NOMO-1 treated with DMSO at 0.1 percent for 48 hours (cell line): ENCODE data around the gene KCNA4.
"Not testable (repeated sequence)": the region's sequence is repeated elsewhere in the genome, so short reads cannot be mapped to it uniquely, and the experiment has no call there.

ENCODE experiments used
- DNase-seq: peaks from one replicate; lab custom pipeline; 2025; ENCODE audit not compliant: unreplicated experiment; lab: John Stamatoyannopoulos, UW

The KCNA4 gene

DNA sequence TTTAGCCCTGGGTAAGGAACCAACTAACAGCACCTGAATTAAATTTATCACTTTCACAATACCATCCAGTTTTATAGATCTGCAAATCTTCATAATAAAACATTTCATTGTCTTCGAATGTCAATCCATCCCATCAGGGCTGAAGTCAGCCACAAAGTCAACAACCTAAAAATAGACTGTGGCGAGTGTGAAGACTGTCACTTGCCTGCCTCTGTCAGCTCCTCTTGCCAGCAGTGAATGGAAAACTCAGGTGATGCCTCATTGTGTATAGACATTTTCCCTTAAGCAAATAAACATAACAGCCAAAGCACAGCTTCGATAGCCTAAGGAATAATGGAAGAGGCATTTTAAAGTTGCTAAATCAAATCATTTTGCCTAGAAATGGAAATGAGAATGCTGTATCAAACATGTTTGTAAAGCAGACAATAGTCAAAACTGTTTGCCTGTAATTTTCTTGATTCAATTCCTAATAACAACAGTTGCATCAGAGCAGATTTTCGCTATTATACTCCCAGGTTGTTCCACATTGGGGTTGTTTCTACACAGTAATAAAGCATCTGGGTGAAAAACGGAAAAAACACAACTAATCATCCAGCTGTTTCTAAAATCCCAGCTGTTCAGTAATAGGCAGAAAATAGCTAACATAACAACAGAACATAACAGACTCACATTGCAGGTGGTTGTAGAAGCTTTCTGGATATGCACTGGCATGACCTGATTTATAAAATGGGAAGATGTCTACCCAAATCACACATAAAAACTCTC, 15.7 kb downstream of the KCNA4 start:
- no peak for DNase-seq

DNA sequence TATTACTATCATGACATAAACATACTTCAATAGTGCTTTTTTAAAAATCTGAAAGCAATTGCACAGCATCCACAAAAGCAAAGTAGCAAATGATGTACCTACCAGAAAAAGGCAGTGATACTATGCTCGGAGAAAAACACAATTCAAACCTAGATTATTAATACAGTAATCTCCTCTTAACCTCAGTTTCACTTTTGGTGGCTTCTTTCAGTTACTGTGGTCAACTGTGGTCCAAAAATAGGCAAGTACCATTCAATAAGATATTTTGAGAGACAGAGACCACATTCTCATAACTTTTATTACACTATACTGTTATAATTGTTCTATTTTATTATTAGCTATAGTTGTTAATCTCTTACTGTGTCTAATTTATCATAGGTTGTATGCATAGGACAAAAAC, 20.8 kb downstream of the KCNA4 start:
- no peak for DNase-seq

DNA sequence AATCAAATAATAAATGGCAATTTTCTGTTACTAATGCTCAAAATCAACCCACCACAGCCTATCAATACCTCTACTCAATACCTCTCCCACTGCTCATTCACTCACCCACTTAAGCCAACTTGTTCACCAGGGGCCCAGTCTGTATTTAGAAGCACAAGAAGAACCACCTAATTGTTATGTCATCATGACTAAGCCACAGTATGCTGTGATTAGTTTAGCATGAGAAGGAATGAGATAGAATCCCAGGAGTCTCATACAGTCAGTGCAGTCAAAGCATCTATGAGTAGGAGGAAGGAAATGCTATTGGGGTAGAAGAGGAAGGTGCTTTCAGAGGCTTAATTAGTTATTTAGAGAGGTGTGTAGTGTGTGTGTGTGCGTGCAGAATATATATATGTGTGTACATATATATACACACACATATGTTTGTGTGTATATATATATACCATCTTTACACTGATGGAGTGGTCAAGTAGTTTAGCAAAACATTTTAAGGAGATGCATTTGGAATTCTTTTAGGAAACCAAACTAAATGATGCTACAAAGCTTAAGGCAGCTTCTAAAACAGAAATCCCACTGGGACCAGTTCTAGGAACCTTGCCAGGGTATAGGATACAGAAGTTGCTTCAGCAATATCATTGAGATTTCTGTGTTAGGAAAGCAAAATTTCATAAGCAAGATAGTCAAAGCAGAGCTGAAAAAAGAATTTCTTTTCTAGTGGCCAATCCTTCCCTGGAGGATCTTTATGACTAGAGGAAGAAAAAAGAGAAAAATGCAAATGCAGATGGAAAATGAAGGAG, 27.5 kb downstream of the KCNA4 start:
- no peak for DNase-seq

DNA sequence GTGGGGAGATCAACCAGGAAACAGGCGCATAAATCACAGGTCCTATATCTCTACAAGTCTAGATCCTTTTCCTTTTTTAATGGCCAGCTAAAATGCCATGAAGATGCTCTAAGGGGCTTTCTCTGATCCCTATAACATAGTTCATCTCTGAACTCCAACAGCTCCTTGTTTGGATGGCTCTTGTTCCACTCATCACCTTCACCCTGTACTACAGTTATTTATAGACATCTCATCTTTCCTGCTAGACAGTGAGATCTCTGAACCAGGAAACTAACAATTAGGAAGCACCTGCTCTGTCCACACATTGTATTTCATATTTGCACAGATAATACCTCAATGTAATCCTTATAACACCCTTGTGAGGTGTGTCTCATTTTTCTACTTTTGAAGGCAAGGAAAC, 31.6 kb downstream of the KCNA4 start:
- no peak for DNase-seq

DNA sequence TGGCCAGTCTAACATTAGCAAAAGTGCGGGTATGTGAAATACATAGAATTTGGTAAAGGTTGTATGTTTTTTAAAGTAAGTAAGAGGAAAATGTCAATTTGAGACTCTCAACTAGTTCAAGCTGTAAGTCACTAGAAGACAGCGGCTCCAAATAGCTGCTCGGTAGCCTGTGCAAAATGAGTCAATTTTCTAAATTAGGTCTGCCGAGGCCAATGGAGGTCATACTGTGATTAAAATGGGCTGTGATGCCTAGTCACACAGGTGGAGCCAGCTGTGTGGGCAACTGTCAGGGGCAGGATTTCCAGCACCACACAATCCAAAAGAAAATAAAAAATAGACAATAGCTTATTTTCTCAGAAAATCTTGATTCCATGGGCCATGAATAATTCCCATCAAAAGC, 32.3 kb downstream of the KCNA4 start:
- DNase-seq, result no peak

DNA sequence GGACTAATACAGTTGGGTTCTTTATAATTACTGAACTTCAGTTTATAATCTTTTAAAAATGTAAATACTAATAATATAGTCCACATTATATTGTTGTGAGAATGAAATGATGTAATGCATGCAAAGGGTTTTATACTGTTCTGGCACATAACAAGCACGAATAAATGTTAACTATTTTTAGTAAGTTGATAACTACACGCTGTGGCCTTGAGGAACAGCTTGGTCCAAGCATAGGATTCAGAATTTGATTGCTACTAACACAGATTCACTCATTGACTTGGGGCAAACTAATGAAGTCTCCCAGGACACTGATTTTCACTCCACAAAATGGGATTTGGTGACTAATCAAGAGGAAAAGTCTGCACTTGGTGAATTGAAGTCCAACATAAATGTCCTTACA, 38.3 kb downstream of the KCNA4 start:
- DNase-seq, result no peak

DNA sequence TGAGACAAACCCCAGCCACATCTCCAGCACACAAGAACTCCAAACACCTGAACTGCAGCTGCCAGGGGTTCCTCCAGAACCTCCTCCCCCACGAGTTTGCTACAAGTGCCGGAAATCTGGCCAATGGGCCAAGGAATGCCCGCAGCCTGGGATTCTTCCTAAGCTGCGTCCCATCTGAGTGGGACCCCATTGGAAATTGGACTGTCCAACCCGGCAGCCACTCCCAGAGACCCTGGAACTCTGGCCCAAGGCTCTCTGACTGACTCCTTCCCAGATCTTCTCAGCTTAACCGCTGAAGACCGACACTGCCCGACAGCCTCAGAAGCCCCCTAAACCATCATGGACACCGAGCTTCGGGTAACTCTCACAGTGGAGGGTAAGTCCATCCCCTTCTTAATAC, 41.2 kb downstream of the KCNA4 start:
- not testable (repeated sequence) for DNase-seq

DNA sequence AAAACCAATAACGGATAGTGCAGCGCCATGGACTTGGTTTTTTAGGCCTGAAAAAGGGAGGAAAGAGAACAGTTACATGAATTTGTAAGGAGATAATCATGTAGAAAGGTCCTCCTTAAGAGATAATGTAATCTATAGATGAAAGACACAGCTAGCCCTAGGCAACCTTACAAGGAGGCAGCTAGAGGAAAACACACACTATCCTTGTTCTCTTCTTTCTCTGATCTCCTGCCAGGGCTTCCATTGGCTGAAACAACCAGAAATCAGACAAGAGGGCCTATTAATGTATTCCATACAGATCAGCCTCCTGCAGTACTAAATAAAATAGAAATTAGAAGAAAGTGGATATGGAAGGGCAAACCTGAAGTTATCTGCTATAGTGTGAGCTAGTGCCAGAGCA, 53.0 kb downstream of the KCNA4 start:
- no peak for DNase-seq

DNA sequence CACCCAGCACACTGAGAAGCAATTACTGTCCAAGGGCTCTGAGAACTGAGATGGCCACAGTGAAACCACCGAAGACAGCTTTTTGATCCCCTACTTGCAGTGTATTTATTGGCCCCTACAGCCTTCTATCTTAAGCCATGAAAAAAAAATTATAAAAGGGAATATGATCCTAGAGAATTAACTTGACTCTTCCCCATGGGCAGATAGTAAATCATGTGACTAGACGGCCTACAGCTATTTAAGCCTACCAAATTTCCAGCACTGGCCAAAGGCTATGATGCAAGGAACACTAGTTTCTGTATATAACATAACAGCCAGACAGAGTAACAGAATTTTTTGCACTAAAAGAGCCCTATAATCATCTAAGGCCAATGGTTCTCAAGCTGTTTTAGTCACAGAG, 53.8 kb downstream of the KCNA4 start:
- DNase-seq, result no peak

DNA sequence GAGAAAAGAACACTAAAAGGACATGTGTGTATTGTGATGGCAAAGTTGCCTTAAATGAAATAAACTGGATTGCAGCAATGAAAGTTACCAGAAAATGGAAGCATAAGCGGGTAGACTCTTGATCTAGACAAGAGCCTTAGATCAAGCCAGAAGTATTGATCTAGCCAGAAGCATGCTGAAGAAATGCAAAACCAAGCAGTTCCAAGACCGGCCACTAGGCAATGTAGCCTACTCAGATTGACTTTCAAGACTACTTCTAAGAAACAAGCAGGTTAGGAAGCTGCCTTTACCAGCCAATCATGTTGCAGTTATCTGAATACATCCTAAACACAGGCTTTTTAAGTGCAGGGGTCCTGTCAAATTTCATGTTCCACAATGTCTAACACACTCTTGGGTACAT, 54.6 kb downstream of the KCNA4 start:
- no peak for DNase-seq
